Activated CD4-positive, alpha-beta memory T cell treated with anti-CD3 and anti-CD28 coated beads, Interleukin-2, amount 10 ng/mL, durations not matched to agents 7 days and 5 days (primary cell): ENCODE measurements around the gene OST4. TPM values are rescaled to one million over a fixed set of nuclear protein-coding genes. Genes with fewer than 3 reads are reported as not detected.

ENCODE experiments used
- CTCF ChIA-PET: fragments of 350-600 bp; sonication (Branson Sonifier 250); formaldehyde crosslinking; loops from one replicate; lab custom pipeline; 2021; ENCODE audit warnings: antibody characterized with exemption, inconsistent platforms; lab: Charles Lee
- POLR2A ChIA-PET: fragments of 350-600 bp; sonication (Branson Sonifier 250); formaldehyde crosslinking; loops from one replicate; lab custom pipeline; 2021; ENCODE audit warnings: antibody characterized with exemption; lab: Charles Lee
- DNase-seq: peaks from one replicate; pipeline ENCODE4 v3.0.0-alpha.2; 2020
- H3K27ac Mint-ChIP-seq: one replicate; pipeline ENCODE4 v1.8.0; 2021; ENCODE audit warnings: mild to moderate bottlenecking, mixed read lengths
- H3K27me3 Mint-ChIP-seq: one replicate; pipeline ENCODE4 v1.8.0; 2021; ENCODE audit warnings: mixed read lengths
- H3K36me3 Mint-ChIP-seq: one replicate; pipeline ENCODE4 v1.8.0; 2021; ENCODE audit warnings: low read depth, mixed read lengths
- H3K4me1 Mint-ChIP-seq: one replicate; pipeline ENCODE4 v1.8.0; 2021; ENCODE audit warnings: mixed read lengths
- H3K4me3 Mint-ChIP-seq: one replicate; pipeline ENCODE4 v1.8.0; 2021; ENCODE audit warnings: mild to moderate bottlenecking, mixed read lengths
- H3K9me3 Mint-ChIP-seq: one replicate; pipeline ENCODE4 v1.8.0; 2021; ENCODE audit warnings: mixed read lengths
- total RNA-seq, 2 experiments: library from RNA; stranded (reverse); gene quantifications; one replicate each; pipeline ENCODE4 v1.2.3, GENCODE V29; 2021

Gene OST4
- total RNA-seq, 2 experiments from 2014 or later = 305 to 312 TPM

- Mint-ChIP-seq H3K27ac (no peak overlapping the region), H3K9me3 (no peaks in the 10 kb centered on the region), H3K27me3 (no peaks in the 10 kb centered on the region), H3K4me3 (no peak overlapping the region), H3K4me1 (peaks cover 18% of the 10 kb centered on the region), H3K36me3 (peaks cover 11% of the 10 kb centered on the region)
- ChIA-PET POLR2A (interaction anchor here (1.1 kb wide), 1 partner anchor 26 kb away, joined by 3 read pairs; no protein-coding TSS in a partner anchor), CTCF (no interaction called here)
- no peak for DNase-seq
Measured at GRCh38 chr2:27025281-27025800, 46.1 kb downstream of the OST4 start.

GRCh38 chr2:27024812-27025211, 46.6 kb downstream of the OST4 start:
- CTCF ChIA-PET = no interaction called here
- DNase-seq = no peak
- POLR2A ChIA-PET = interaction anchor here (1.1 kb wide), 1 partner anchor 26 kb away, joined by 3 read pairs; no protein-coding TSS in a partner anchor
- Mint-ChIP-seq H3K9me3 (no peaks in the 10 kb centered on the region), H3K27me3 (no peaks in the 10 kb centered on the region), H3K36me3 (peaks cover 8% of the 10 kb centered on the region), H3K4me1 (peaks cover 12% of the 10 kb centered on the region), H3K4me3 (no peak overlapping the region), H3K27ac (no peak overlapping the region)

- Mint-ChIP-seq H3K4me1 (peaks cover 6% of the 10 kb centered on the region), H3K27ac (no peak overlapping the region), H3K4me3 (no peak overlapping the region), H3K36me3 (peaks cover 3% of the 10 kb centered on the region), H3K9me3 (no peaks in the 10 kb centered on the region), H3K27me3 (no peaks in the 10 kb centered on the region)
- POLR2A ChIA-PET = no interaction called here
- CTCF ChIA-PET = no interaction called here
- no peak for DNase-seq
Measured at GRCh38 chr2:27024188-27024587, 47.3 kb downstream of the OST4 start.

- DNase-seq = no peak
- ChIA-PET POLR2A (no interaction called here), CTCF (no interaction called here)
- no peak overlapping the region for H3K27ac Mint-ChIP-seq
- H3K36me3 Mint-ChIP-seq = peaks cover 2% of the 10 kb centered on the region
- no peak overlapping the region for H3K4me3 Mint-ChIP-seq
- H3K4me1 Mint-ChIP-seq = peaks cover 3% of the 10 kb centered on the region
- H3K27me3 Mint-ChIP-seq = no peaks in the 10 kb centered on the region
- no peaks in the 10 kb centered on the region for H3K9me3 Mint-ChIP-seq
Measured at GRCh38 chr2:27023740-27024139, 47.7 kb downstream of the OST4 start.

- Mint-ChIP-seq H3K27me3 (no peaks in the 10 kb centered on the region), H3K4me3 (no peak overlapping the region), H3K27ac (no peak overlapping the region), H3K36me3 (no peaks in the 10 kb centered on the region), H3K4me1 (no peaks in the 10 kb centered on the region), H3K9me3 (no peaks in the 10 kb centered on the region)
- CTCF ChIA-PET = interaction anchor here (1.0 kb wide), 1 partner anchor 33 kb away, joined by 3 read pairs; no protein-coding TSS in a partner anchor
- DNase-seq = no peak
- POLR2A ChIA-PET = interaction anchor here (2.4 kb wide), 1 partner anchor 11 kb away, joined by 7 read pairs; no protein-coding TSS in a partner anchor
Measured at GRCh38 chr2:27021253-27022049, 50.0 kb downstream of the OST4 start.

Other genes starting within 250 kb of the OST4 start
- not detected for gene DPYSL5, start 223.5 kb downstream of the OST4 start, total RNA-seq
- gene MAPRE3, start 101.0 kb downstream of the OST4 start, total RNA-seq = 1 to 10 TPM; 2.7 TPM
- 10 to 100 TPM; 80.4 to 80.7 TPM for gene TMEM214, start 38.7 kb downstream of the OST4 start, total RNA-seq
- 10 to 100 TPM; 16.9 to 18.3 TPM for gene AGBL5, start 20.0 kb downstream of the OST4 start, total RNA-seq
- gene EMILIN1, start 7.0 kb upstream of the OST4 start, total RNA-seq = under 1 TPM; 0.70 to 0.78 TPM
- 1 to 10 TPM; 5.6 to 6.6 TPM for gene KHK, start 15.1 kb upstream of the OST4 start, total RNA-seq
- 1 to 10 TPM in 1 of 2 experiments, under 1 TPM in 1; 0.75 to 1.2 TPM for gene CGREF1, start 47.5 kb upstream of the OST4 start, total RNA-seq
- under 1 TPM; 0.13 to 0.20 TPM for gene ABHD1, start 52.2 kb upstream of the OST4 start, total RNA-seq
- gene PREB, start 63.0 kb upstream of the OST4 start, total RNA-seq = 10 to 100 TPM; 67.4 to 72.7 TPM
- gene PRR30, start 67.8 kb upstream of the OST4 start, total RNA-seq = not detected
- gene TCF23, start 77.3 kb upstream of the OST4 start, total RNA-seq = not detected
- gene ATRAID, start 140.4 kb upstream of the OST4 start, total RNA-seq = 10 to 100 TPM; 94.9 to 97.8 TPM
- 10 to 100 TPM; 20.8 to 23.6 TPM for gene SLC5A6, start 140.6 kb upstream of the OST4 start, total RNA-seq
- gene CAD, start 145.7 kb upstream of the OST4 start, total RNA-seq = 10 to 100 TPM; 39.7 TPM
- under 1 TPM; 0.45 TPM for gene SLC30A3, start 191.4 kb upstream of the OST4 start, total RNA-seq
- not detected for gene DNAJC5G, start 203.8 kb upstream of the OST4 start, total RNA-seq
- gene TRIM54, start 210.8 kb upstream of the OST4 start, total RNA-seq = under 1 TPM in 1 of 2 experiments, not detected in 1; 0.13 TPM
- 1 to 10 TPM; 2.2 to 3.0 TPM for gene UCN, start 236.8 kb upstream of the OST4 start, total RNA-seq